Stimulated activated CD8-positive, alpha-beta memory T cell treated with anti-CD3 and anti-CD28 coated beads, Interleukin-15, amount 100 ng/mL, for 24 hours (primary cell): Measurements from ENCODE around the gene ARL14EPL.
"Not testable (repeated sequence)": the region's sequence is repeated elsewhere in the genome, so short reads cannot be mapped to it uniquely, and the experiment has no call there.

Experiments used
- DNase-seq: peaks from one replicate; pipeline ENCODE4 v3.0.0-alpha.2; 2020; ENCODE audit warnings: low read depth

The ARL14EPL gene

DNA sequence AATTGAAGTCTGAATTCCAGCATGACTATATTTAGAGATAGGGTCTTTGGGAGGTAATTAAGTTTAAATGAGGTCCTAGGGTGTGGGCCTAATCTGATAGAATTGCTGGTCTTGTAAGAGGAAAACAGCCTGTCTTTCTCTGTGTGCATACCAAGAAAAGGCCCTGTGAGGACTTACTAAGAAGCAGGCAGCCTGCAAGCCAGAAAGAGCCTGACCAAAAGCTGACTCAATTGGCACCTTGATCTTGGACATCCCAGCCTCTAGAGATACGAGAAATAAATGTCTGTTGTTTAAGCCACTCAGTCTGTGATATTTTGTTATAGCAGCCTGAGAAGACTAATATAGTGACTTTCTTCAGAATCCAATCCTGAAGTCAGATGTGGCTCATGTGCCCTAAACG lies 14.6 kb downstream of the ARL14EPL start:
- DNase-seq: no peak

DNA sequence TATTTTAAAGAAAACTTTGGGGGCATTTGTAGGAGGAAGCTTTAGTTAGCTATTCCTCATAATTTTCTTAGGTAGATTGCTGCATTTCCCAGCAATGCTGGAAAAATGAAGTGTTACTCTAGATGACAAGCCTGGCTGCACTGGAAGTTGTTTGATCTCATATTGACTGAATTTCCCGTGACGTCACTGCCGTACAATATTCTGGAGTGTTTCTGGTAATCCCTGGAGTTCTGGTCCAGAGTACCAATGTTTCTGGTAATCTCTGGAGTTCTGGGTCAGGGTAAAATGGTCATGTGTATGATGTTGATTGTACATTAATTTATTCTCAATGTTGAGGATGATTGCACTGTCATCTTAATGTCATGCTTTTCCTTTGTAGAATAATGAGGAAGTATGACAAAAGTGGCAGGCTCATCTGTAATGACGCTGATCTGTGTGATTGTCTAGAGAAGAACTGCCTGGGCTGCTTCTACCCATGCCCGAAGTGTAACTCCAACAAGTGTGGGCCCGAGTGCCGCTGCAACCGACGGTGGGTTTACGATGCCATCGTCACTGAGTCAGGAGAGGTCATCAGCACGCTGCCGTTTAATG lies 26.2 kb downstream of the ARL14EPL start:
- no peak for DNase-seq

DNA sequence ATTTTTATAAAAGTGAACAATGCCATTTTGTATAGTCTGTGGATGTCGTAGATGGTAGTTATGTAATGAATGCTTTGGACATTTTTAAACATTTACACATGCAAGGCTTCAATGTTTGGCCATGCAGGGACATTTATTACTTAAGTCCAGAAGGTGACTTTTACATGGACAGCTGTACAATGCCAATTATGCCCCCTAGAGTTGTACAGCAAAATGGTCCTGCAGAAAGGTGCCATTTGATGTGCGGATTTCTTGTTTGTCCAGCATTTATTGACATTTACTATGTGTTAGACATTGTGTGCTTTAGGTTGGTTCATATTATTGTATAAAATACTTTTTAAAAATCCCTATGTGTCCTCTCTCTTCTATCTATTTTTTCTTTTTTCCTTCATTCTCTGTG lies 30.1 kb downstream of the ARL14EPL start:
- DNase-seq: no peak

DNA sequence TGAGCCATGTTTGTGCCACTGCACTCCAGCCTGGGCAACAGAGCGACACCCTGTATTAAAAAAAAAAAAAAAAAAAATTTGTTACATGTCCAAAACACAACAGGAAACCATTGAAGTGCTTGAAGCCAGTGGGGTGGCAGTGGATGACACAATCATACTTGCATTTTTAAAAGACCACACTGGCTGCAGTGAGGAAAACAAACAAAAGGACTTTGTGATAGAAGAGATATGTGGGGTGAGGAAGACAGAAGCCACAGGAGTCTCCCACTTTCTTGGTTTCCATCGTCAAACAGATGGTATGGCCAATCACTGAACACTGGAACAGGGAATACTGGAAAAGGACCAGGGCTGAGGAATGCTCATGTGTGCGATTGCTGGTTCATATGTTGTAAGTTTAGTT lies 31.7 kb downstream of the ARL14EPL start:
- DNase-seq: no peak

DNA sequence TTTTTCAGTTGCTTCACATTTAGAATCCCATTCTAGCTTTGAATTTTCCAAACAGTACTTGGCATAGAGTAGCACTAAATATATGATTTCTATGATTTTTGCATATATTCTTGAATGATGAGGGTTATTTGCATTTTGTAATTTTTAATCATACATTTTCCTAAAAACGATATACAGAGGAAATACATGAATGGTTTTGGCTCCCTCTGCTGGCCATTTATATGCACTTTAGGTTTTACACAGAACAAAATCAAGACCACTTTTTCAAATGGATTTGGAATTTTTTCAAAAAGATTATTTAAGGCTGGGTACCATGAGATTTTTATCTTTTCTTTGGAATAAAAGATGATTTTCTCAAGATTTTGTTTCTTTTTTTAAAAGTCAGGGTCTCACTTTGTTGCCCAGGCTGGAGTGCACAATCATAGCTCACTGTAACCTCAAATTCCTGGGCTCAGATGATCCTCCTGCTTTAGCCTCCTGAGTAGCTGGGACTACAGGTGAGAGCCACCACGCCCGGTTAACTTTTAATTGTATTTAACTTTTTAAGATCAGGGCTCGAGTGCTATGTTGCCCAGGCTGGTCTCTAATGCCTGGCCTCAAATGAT lies 35.9 kb downstream of the ARL14EPL start:
- DNase-seq: no peak

DNA sequence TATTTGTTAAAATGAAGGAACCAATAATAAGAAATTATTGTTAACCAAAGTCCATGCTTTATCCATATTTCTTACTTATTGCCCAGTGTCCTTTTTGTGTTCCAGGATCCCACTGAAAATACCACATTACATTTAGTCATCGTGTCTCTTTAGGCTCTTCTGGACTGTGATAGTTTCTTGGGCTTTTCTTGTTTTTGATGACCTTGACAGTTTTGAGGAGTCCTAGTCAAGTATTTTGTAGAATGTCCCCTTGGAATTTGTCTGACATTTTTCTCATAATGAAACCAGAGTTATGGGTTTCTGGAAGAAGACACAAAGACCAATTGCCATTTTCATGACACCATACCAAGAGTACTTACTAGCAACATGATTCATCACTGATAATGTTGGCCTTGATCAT lies 38.9 kb downstream of the ARL14EPL start:
- no peak for DNase-seq

DNA sequence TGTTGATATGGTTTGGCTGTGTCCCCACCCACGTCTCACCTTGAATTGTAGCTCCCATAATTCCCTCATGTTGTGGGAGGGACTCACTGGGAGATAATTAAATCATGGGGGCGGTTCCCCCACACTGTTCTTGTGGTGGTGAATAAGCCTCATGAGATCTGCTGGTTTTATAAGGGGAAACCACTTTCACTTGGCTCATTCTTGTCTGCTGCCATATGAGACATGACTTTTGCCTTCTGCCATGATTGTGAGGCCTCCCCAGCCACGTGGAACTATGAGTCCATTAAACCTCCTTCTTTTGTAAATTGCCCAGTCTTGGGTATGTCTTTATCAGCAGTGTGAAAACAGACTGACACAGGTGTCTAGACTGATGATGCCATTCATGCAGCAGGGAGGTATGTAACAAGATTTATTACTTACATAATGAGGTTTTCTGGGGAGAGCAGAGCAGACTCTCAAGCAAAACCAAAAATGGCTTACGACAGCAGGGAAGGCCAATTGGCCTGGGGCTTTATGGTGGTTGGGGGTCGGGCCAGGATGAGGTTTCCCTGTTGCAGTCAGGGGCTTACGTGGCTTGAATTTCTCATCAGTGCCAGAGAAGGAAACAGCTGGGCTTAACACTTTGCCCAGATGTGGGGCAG lies 43.0 kb downstream of the ARL14EPL start:
- DNase-seq: no peak

DNA sequence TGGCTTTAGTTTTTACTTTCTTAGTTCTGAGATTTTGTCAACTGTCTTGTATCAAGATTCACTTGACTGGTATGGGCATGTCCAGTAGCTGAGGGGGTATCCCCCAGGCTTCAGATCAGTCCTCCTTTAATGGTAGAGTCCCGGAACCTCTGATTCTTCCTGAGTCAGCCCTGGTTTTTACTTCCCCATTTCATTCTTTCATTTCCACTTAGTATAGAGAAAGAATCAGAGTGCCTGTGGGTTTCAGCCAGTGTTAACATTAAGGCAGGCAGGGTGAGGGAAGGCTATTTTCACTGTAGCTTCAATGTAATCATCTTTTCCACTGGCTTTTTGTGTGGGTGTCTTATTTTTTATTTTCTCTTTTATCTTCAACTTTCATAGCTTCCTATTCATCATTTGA lies 44.2 kb downstream of the ARL14EPL start:
- DNase-seq: no peak

DNA sequence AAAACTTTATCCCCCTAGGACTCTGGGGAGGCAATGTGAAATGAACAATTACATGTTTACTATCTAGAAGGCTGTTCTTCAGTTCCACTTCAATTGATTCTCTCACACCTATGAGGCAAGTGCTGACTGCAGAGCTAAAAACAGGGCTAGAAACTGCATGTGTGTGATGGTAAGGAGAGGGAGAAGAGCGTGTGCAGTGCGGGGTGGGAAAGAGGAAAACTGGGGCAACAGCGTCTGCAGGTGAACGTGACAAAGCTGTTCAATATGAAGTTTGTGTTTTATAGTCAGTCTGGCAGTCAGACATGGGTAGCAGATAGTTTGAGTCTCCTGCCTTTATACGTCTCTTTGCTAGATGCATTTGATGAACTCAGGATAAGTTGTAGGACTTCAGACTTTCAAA lies 45.9 kb downstream of the ARL14EPL start:
- DNase-seq: no peak

DNA sequence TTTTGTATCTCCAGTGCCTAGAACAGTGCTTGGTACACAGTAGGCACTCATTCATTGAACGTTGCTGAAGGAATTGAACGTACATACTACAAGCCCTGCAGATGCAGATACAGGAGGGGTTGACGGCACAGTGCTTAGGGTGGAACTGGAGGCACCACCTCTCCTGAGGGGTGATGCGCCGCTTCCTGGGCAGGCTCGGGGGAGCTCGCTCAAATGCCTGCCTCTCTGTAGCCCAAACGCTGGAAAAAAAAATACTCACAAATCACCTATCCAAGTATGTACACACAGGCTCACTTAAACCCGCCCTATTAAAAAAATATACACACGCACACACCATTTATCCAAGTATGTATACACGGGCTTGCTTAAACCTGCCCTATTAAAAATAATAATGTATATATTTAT lies 52.0 kb downstream of the ARL14EPL start:
- no peak for DNase-seq

DNA sequence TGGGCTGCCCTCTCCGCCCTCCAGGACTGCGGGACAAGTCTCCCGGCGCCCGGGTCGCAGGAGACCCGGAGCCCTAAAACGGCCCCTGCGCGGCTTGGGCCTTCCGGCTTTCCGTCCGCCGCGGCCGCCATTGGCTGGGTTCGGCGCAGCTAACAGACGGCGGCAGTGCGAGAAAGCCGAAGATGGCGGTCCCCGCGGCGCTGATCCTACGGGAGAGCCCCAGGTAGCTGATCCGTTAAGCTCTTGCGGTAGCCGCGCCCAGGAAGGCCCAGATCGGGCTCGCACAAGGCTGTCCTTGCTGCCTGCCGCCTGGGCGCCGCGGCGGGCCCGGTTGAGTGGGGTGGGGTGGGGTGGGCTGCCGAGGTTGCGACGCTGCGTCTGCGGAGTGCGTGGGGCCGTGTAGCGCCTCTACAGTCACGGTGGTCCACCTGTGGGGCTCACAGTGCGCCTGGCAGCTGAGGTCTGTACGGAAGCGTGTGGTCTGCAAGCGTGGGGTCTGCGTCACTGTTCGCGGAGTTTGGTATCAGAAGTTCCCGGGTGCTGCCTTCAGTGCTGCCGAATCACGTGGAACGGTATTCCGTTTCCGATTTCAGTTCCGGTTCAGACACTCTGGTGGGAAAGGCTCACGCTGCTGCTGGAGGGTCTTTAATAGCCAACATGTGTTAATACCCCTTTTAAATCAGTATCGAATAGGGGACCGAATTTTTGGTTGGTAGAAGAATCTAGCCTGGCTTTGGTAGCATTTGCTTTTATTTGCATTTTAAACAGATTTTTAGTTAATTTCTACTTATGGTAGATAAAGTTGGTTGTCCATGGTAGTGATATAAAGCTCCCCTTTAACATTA lies 52.8 kb downstream of the ARL14EPL start, which contains the start of gene COMMD10:
Gene COMMD10, plus strand, starts transcription at position 155 of the 845 bp plus-strand sequence.
- peak; percentile 42 for DNase-seq

DNA sequence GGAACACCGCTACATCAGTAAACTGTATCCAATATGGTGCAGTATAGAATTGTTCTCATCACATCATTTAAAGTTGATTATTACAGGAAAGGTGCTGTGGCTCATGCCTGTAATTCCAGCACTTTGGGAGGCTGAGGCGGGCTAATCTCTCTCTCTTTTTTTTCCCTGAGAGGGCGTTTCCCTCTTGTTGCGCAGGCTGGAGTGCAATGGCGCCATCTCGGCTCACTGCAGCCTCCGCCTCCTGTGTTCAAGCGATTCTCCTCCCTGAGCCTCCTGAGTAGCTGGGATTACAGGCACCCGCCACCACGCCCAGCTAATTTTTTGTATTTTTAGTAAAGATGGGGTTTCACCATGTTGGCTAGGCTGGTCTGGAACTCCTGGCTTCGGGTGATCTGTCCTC lies 54.0 kb downstream of the ARL14EPL start:
- not testable (repeated sequence) for DNase-seq

DNA sequence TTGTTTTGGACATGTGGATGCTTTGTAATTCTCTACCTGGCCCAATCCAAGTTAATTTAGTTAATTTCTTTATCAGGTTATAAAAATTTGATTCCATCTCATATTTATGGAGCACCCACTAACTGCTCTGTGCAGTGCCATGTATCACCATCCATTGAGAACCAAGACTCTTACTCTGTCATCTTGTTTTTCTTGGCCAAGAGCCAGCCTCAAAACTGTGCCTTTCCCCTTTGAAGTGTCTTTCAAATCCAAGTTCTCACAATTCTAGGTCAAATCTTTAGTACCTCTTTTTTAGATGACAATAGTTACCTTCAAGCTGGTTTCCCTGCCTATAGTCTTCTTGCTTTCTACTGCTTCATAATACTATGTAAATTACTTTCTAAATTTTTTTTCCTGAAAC lies 55.8 kb downstream of the ARL14EPL start:
- no peak for DNase-seq

DNA sequence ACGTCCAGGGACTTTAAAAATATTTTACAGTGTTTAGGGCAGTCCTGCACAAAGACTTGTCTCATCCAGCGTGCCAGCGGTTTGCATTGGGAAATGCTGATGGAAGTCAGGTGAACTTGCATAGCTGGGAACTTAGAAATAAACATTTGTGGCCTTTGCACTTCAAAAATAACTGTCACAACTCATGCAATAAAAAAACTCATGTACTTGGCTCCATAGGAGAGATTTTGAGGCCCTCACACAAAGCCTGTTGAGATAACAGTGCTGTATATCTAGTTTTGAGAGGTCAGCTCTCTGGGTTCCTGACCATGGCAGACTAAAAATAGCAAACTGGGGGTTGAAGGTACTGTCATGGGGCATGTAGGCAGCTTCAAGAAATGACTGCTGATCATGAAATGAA lies 58.0 kb downstream of the ARL14EPL start:
- no peak for DNase-seq

DNA sequence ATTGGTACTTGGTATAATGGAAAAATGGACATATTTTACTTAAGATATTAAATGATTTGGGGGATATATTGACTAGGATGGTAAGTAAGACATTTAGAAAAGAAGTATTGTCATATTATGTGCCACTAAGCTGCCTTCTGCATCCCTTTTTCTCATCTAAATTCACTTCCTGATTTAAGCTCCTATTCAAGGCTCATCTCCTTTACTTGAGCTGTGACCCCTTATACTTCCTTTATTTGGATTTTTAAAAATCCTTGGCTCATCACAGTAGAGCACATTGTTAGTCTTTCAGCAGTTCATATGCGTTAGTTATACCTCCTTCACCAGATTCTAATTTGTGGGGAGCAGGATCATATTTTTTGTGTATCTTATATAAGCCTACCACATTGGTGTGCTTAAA lies 59.1 kb downstream of the ARL14EPL start:
- DNase-seq: no peak

DNA sequence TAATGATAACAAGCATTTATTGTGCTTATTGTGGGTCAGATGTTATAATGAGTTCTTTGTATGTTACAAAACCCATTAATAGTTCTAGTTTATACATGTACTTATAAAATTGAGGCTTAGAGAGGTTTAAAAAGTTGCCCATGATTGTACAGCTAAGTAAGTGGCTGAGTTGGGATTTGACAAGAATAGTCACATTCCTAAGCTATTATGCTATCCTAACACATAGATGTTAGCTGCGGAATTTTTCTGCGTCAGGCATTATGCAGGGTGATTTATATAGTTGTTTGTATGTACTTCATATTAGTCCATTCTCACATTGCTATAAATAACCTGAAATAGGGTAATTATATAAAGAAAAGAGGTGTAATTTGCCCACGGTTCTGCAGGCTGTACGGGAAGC lies 65.0 kb downstream of the ARL14EPL start:
- no peak for DNase-seq

DNA sequence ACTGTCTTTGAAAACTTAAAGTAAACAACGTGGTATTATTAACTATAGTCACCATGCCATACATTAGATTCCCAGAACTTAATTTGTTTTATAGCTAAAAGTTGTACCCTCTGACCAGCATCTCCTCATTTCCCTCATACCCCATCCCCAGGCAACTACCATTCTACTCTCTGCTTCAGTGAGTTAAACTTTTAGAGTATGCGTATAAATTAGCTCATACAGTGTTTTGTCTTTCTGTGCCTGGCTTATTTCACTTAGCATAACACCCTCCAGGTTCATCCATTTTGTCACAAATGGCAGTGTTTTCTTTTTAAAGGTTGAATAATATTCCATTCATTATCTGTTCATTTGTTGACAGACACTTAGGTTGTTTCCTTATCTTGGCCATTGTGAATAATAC lies 66.7 kb downstream of the ARL14EPL start:
- DNase-seq: no peak

DNA sequence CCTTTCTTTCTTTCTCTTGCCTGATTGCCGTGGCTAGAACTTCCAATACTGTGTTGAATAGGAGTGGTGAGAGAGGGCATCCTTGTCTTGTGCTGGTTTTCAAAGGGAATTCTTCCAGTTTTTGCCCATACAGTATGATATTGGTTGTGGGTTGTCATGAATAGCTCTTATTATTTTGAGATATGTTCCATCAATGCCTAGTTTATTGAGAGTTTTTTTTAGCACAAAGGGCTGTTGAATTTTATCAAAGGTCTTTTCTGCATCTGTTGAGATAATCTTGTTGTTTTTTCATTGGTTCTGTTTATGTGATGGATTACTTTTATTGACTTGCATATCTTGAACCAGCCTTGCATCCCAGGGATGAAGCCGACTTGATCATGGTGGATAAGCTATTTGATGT lies 72.7 kb downstream of the ARL14EPL start:
- not testable (repeated sequence) for DNase-seq
